Activated CD4-positive, alpha-beta T cell treated with anti-CD3 and anti-CD28 coated beads for 1 hour (primary cell): ENCODE data around the gene WASL.
"Not testable (repeated sequence)": the region's sequence is repeated elsewhere in the genome, so short reads cannot be mapped to it uniquely, and the experiment has no call there.

Experiments
- DNase-seq: peaks from one replicate; pipeline ENCODE4 v3.0.0-alpha.2; 2020

WASL gene

DNA sequence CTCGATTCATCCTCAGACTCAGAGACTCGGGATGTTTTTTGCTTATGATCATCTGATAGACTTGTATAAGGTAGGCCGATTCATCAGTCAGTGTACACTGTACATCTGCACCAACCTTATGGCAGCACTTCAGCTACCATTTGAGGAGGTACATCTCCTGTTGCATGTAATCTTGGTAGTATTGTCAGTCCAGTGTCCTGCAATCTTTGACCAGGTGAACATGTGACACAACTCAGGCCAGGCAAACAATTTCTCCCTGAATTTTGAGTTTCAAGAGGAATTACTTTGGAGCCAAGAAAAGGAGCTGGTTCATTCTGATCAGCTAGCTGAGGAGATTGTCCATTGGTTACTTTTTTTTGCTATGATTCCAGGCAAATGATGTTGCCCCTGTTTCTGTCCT, 19.7 kb upstream of the WASL start:
- DNase-seq = no peak

DNA sequence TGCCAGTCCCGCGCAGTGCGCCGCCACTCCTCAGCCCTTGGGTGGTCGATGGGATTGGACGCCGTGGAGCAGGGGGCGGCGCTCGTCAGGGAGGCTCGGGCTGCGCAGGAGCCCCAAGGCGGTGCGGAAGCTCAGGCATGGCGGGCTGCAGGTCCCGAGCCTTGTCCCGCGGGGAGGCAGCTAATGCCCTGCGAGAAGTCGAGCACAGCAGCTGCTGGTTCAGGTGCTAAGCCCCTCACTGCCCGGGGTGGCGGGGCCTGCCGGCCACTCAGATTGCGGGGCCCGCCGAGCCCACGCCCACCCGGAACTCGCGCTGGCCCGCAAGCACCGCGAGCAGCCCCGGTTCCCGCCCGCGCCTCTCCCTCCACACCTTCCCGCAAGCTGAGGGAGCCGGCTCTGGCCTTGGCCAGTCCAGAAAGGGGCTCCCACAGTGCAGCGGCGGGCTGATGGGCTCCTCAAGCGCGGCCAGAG, 14.4 kb upstream of the WASL start:
- DNase-seq = no peak

DNA sequence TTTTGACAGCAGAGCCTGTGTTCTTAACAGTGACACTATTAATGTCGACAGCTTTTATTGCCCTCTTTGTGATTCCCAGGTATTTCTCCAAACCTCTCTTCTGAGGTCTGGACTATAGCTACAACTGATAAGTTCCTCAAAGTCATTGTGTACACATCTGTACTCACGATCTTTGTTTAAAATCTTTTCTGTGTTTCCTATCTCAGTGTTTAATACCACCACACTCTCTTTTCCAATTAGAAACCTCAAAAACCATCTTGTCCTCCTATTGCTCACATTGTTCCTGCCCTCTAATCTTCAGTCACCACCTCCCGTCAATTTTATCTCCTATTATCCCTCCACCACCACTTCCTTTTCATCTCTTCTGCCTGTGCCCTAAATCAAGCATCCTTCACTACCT, 12.9 kb upstream of the WASL start:
- DNase-seq = no peak

DNA sequence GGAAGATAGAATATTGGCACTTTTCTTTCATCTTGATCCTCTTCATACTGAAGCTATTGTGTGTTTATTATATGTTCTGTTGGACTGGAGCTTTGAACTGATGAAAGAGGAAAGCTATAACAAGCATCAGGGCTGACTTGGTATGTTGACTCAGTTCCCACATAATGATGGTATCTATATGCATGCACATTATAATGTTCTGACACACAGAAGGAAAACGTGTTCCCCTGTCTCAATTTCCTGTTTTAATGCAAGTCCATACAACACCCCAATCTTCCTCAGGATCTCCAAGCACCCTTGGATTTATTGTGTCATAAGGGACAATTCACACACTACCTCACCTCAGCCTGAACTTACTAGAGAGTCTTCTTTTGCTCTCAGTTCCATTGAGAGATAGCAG, 8.3 kb upstream of the WASL start:
- DNase-seq = no peak

DNA sequence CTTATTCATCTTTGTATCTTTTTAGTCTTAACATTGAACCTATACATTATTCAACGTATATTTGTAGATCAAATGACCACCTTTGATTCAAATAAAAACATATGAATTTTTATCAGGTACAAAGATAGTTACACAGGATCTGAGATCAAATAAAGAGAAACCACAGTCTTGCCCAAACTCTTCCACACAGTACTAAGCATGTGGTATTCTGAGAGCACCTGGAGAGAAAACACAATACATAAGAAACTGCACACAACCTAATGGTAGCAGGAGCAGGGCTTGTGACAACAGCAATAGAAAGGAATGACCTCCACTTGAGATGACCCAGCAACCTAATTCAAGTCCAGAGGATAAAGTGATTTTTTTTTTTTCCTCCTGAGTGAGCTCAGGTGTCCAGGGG, 6.5 kb upstream of the WASL start:
- no peak for DNase-seq

DNA sequence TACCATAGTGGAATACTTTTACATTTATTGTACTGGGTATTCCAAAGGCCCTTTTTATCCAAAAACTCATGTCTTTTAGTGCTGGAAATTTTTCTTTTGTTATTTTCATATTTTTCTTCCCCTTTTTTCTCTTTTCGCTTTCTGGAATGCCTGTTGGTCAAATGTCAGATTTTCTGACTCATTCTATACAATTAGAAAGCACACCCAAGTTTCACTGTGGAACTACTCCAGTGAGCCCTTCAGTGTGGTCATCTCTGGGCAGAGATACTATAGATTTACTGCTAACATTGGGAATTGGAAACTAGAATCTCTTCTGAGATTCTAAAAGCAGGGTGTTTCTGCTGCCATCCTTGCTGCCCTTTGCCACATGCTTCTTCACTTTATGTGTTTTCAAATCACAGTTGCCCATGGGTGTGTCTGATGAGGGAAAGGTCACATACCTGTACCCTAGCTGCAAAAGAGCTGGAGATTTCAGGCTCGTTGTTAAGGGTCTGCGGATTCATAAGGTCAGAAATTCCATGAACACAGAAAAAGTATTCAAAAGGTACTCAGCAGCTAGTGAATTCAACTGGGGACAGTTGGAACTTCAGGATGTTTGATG, 5.6 kb upstream of the WASL start:
- DNase-seq = no peak

DNA sequence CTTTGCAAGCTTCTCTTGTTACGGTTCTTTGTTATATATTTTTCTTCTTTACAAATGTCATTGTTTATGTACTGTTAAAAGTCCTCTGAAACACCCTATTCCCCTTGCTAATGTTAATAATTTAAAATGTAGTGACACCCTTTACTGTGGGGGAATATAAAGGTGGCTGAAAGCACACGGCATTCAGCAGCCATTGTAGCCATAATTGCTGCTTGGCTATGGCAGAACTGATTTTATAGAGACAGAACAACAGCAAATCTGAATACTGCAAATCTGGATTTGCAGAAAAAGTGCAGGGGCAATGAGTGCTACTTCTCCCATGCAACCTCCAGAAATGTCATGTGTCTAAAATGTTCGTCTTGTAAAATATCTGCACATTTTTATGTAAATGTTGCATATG, 3.7 kb upstream of the WASL start:
- no peak for DNase-seq

DNA sequence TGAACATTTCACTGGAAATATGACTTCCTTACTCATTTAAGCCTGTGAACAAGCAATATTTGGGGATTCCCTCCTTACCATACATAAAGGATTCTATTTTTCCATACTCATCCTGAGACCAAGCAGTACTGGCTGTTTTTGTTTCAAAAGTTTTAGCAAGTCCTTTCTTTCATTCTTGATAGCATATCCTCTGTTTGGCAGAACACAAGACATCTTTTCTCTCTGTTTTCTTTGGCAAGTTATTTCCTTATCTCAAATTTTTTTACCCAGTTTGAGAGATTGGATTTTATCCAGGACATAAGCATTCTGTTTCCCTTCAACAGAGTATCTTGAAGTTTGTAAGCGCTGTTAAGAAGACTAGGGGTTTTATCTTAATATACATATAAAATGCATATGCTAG, 3.0 kb upstream of the WASL start:
- no peak for DNase-seq

DNA sequence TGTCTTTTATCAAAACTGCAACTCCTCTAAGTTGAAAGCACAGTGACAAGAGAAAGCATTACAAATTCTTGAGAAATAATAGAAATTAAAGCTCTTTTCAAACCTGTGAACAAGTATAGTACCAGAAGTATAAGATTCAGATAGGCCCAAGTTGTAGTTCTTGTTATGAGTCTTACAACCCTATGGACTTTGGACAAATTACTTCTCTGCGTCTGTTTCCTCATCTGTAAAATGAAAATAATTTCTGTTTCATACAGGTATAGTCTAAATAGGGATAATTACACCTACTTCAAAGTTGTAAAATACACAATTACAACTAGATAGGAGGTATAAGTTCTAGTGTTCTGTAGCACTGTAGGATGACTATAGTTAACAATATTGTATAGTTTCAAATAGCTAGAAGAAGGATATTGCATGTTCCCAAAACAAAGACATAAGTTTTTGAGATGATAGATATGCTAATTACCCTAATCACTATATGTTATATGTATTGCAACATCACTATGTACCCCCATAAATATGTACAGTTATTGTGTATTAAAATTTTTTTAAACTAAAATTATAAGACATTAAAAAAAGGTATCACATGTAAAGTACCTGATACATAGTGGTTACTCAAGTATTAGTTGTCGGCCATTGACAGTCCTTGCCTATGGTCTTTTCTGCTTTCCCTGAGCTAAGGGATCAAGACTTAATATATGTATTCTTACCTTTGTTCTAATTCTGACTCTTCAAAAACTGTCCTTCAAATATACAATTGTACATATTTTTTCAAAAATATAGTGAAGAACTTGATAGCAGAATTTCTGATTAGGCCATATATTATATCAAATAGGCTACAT, 1.8 kb upstream of the WASL start:
- no peak for DNase-seq

DNA sequence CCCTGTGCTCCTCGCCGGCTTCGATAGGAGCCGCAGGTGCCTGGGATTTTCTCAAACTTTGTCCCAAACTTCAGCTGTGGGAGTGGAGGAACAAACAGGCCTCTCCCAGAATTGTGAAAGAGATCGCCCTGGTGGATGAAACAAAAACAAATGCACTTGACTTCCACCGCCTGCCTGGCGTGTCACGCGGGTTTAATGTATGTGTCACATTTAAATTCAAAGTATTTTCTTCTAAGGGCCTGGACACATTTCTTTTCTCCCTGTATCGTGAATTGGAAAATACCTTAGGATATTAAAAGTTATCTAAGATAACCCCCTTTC, 694 bp upstream of the WASL start:
- DNase-seq = no peak

DNA sequence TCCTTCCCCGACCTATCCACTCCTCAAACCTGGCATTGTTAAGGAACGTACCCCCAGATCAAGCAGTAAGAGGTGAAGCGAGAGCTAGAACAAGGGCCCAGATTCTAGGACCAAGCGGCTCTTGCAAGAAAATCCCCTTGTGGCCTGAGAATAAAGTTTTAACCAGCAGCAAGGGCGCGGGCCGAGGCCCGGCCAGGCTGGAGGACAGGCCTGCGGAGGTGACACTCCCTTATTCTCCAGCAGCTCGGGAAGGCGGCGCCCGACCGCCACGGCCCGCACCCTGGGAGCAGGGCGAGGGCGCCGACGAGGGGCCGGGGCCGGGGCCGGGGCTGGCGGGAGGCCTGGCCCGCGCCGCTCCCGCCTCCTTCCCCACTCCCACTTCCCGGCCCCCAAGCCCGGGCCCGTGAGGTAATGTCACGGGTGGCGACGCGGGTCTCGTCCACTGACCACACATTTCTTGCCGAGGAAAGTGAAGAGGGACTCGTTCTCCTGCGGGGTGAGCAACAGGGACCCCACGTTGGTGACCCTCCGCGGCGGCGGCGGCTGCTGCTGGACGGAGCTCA, 551 bp downstream of the WASL start:
- no peak for DNase-seq

DNA sequence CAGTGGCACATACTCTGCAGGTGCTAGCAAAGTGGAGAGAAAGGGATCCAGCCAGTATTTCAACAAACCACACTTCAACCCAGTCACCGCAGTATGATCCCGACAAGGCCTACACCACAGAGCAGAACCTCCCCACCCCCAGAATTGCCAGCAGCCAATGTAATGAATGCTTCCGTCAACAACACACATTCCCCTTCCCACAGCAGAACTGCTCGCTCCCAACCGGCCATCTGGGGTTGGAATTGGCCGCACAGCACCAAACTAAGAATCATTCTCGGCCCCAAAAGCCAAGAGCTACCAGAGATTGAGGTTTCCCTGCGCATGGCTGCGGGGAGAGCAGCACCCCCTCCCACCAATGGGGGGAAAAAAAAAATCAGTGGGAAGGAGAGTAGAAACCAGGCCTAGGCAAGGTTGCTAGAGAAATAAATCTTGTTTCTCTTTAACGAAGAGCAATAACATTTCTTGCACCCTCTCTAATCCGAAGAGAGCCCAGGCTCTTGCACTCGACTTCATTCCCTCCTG, 1.1 kb downstream of the WASL start:
- no peak for DNase-seq

DNA sequence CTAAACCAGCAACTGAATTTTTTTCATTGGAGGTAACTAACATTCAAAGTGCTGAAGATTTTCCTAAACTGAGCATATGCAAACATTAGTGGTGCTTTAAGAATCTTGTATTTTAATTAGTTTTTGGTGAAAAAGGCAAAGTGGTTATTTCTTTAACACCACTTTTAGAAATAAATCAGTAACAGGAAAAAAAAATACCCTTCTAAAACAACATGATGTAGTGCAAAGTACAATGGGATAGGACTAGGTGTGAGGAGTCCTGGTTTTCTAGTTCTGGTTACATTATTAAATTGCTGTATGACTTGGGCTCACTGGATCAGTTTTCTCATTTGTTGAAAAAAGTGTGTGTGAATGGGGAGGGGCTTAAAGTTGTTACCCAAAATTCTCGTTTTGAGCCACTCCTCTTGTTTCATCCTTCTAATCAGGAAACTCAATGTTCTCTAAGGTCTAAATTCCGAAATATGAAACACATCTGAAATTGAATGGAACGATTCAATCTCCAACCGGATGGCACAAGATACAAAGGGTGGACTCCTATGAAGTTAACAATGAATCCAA, 1.8 kb downstream of the WASL start:
- DNase-seq = no peak

DNA sequence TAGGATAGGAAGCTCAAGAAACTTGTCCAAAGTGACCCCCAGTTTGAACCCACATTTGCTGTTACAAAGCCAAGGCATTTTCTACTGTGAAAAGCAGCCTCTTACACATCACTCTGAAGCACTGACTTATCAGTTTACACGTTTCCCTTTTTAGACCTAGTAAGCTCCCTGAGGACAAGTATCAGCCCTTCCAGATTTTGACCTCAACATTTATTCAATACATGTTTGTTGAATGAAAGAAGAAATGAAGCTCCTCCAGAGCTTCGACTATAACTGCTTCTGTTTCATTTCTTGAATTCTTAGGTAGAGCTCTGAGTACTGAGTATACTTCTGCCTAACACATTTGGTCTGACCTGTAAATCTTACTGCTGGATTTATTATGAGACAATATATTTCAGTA, 2.7 kb downstream of the WASL start:
- DNase-seq = no peak

DNA sequence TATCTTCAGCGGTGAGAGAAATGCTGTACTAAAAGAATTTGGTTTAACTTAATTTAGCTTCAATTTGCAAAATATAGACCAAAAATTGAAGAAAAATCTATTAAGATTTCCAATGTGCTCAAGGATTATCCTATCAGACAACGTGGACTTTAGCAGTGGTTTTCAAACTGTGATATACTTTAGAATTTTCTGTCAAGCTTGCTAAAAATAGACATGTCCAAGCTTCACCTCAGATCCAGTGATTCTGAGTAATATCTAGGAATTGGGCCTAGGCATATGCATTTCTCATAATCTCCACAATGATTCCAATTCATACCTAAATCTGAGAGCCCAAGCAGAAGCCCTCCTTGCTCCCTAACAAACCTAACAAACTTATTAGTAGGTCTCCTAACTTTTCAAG, 3.4 kb downstream of the WASL start:
- DNase-seq = no peak

DNA sequence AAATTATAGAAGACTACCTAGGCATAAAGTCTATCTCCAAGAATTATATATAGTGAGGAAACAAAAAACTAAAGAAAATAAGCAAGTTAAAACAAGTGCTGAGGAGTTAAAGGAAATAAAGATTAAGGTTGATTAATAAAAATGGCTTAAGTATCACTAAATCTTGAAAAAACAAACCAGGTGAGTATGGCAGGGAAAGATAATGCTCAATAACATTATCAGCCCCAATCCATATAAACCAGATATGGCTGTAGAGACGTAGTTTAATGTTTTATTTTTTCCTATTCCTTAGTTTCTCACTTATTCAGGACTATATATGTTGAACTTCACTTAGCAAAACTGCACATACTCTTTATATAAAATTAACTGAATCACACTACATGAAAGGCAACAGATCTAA, 4.4 kb downstream of the WASL start:
- no peak for DNase-seq

DNA sequence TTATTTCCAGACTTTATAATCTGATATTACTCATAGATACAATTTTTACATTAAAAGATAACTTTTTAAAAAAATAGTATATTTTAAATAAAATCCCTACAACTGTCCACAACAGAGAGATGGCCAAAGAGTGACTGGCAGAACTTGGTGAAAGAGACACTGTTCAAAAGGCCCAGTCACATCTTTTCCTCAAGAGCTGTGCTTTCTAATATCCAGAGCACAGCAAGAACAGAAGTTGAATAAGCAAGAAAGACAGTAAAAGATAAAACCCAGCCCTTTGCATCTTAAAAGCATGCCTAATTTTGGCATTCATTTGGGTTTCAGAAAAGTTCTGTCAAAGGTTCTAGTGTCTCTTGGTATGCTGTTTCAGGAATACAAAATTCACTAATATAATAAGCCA, 6.9 kb downstream of the WASL start:
- DNase-seq = no peak

DNA sequence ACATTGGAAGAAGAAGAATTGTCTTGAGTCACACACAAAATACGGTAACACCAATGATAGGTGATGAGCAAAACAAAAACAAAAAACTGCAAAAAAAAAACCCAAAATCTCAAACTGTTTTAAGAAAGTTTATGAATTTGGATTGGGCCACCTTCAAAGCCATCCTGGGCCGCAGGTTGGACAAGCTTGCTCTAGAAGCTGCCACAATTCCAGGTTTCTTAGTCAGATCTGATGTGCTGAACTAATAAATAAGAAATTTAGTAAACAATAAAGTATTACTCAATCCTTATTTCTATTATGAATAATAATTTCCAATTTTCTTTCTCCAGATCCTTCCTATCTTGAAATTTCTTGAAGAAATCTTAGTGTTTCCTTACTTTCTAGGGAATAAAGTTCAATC, 10.0 kb downstream of the WASL start:
- no peak for DNase-seq

DNA sequence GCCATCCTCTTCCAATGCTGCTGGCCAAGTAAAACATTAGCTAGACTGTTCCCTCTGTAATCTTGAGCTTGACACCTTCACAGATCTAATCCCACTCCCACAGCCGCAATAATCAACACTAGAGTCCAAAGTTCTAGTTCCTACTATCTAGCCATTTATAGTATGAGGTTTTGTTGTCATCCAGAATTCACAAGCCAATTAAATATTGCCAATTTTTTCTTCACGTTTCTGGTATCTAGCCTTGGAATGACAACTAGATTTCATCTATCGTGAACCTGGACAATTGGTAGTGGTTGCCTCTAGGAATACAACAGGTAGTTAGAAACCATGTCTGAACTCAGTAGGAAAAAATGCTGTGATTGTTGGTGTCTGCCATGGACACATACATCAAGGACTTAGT, 10.4 kb downstream of the WASL start:
- no peak for DNase-seq

DNA sequence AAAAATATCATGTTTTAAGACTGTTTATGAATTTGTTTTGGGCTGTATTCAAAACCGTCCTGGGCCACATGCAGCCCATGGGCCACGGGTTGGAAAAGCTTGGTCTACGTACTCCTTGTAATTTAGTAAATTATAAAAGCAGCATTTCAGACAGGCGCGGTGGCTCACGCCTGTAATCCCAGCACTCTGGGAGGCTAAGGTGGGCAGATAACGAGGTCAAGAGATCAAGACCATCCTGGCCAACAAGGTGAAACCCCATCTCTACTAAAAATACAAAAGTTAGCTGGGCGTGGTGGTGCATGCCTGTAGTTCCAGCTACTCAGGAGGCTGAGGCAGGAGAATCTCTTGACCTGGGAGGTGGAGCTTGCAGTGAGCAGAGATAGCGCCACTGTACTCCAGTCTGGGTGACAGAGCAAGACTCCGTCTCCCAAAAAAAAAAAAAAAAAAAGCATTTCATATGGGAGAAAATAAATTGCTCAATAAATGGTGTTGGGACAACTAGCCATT, 11.6 kb downstream of the WASL start:
- DNase-seq = not testable (repeated sequence)

DNA sequence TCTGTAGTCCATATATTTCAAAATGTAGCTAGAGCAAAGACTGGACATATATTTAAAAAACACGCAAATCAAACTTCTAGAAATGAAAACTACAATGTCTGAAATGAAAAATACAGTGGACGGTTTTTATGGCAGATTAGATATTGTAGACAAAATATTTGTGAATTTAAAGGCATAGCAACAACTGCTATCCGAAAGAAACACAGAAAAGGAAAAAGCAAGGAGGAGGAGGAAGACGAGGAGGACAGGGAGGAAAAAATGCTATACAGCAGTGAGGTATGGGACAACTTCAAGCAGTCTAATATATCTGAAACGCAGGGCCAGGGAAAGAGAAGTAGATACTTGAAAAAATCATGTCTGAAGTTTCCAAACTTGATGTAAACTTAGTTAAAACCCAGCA, 13.3 kb downstream of the WASL start:
- DNase-seq = no peak

DNA sequence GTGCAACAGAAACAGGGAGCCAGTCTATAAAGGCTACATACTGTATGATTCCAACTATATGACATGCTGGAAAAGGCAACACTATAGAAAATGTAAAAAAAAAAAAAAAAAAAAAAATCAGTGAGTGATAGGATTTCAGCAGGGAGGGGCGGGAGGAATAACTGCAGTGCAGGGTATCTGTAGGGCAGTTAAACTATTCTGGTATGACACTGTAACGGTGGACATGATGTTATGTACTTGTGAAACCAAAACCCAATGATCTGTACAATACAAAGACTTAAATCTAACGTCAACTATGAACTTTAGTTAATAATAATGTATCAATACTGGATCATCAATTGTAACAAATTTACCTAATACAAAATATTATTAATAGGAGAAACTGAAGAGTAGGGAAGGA, 14.3 kb downstream of the WASL start:
- DNase-seq = no peak

DNA sequence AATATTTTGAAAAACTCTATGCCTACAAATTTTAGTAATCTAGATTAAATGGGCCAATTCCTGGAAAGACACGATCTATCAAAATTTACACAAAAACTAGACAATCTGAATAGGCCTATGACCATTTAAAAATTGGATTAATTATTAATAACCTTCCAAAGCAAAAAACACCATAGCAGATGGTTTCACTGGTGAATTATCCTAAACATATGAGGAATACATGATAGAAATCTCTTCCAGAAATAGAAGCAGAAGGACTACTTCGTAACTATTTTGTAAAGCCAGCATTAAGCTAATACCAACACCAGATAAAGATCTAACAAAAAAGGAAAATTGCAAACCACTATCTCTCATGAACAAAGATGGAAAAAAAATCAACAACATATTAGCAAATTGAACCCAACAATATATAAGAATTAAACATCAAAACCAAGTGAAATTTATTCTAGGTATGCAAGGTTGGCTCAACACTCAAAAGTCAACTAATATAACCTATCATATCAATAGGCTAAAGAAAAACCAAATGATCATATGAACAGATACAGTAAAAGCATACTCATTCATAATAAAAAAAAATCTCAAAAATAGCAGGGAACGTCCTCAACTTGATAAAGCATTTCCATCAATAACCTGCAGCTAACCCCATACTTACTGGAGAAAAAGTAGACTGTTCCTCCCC, 16.3 kb downstream of the WASL start:
- no peak for DNase-seq
